CD4-positive, CD25-positive, alpha-beta regulatory T cell (primary cell): Measurements from ENCODE around the gene INPP4B. TPM values are rescaled to one million over a fixed set of nuclear protein-coding genes. Genes with fewer than 3 reads are reported as not detected.

Experiments used
- ATAC-seq, 2 donors: fragments of 150-1000 bp; cut with Tn5 transposase; one replicate each; pipeline ENCODE4 v1.10.0; 2021; ENCODE audit warnings: low read depth in 2 of 2, moderate number of reproducible peaks in 2 of 2, moderate library complexity in 1 of 2
- DNase-seq, 3 donors: peaks; one replicate each; pipeline versions ENCODE4 v3.0.0 to v3.0.0-alpha.2; 2012 to 2022; ENCODE audit warnings: mixed read lengths in 1 of 3
- H3K27ac ChIP-seq: one replicate; pipeline ENCODE4 v1.7.0; 2013; ENCODE audit warnings: mild to moderate bottlenecking, low read length; ENCODE audit not compliant: insufficient read depth, poor library complexity, severe bottlenecking
- H3K27me3 ChIP-seq: one replicate; pipeline ENCODE4 v1.7.0; 2013; ENCODE audit warnings: low read length; ENCODE audit not compliant: control insufficient read depth, insufficient read depth
- H3K36me3 ChIP-seq: one replicate; pipeline ENCODE4 v1.7.0; 2013; ENCODE audit warnings: mild to moderate bottlenecking, low read length, moderate library complexity; ENCODE audit not compliant: control insufficient read depth, insufficient read depth
- H3K4me1 ChIP-seq: 2 replicates; pipeline ENCODE4 v1.7.0; 2013; ENCODE audit warnings: mild to moderate bottlenecking, low read length; ENCODE audit not compliant: insufficient read depth, control insufficient read depth, poor library complexity, severe bottlenecking
- H3K4me3 ChIP-seq: one replicate; pipeline ENCODE4 v1.7.0; 2013; ENCODE audit warnings: low read depth, mild to moderate bottlenecking, low read length, moderate library complexity
- H3K9me3 ChIP-seq, 2 experiments: 1 replicate in 1 of 2; 2 replicates in 1 of 2; pipeline ENCODE4 v1.7.0; 2013; ENCODE audit warnings: low read length in 2 of 2, mild to moderate bottlenecking in 1 of 2, moderate library complexity in 1 of 2; ENCODE audit not compliant: control insufficient read depth in 2 of 2
- H3K27ac Mint-ChIP-seq, 3 donors: one replicate each; pipeline ENCODE4 v1.8.0; 2020 to 2022; ENCODE audit warnings: mild to moderate bottlenecking in 3 of 3, mixed read lengths in 3 of 3, moderate library complexity in 2 of 3
- H3K27me3 Mint-ChIP-seq: one replicate; pipeline ENCODE4 v1.8.0; 2022; ENCODE audit warnings: mild to moderate bottlenecking, mixed read lengths
- H3K36me3 Mint-ChIP-seq: one replicate; pipeline ENCODE4 v1.8.0; 2020; ENCODE audit warnings: mixed read lengths
- H3K4me1 Mint-ChIP-seq, 4 donors: one replicate each; pipeline ENCODE4 v1.8.0; 2020 to 2022; ENCODE audit warnings: mixed read lengths in 4 of 4, mild to moderate bottlenecking in 1 of 4
- H3K4me3 Mint-ChIP-seq, 4 donors: one replicate each; pipeline ENCODE4 v1.8.0; 2020 to 2022; ENCODE audit warnings: mild to moderate bottlenecking in 4 of 4, mixed read lengths in 4 of 4, moderate library complexity in 3 of 4
- H3K9me3 Mint-ChIP-seq, 7 donors: one replicate each; pipeline ENCODE4 v1.8.0; 2020 to 2022; ENCODE audit warnings: mixed read lengths in 7 of 7, mild to moderate bottlenecking in 3 of 7, moderate library complexity in 2 of 7
- polyA plus RNA-seq, 4 donors: library from polyadenylated mRNA; unstranded; fragments of 300-500 nt; fragmentation: Illumina TruSeq; gene quantifications; one replicate each; pipeline ENCODE4 v1.2.3, GENCODE V29; 2021
- total RNA-seq: library from RNA; stranded (reverse); gene quantifications from one replicate; pipeline ENCODE4 v1.2.3, GENCODE V29; 2022

INPP4B gene
- total and polyA plus RNA-seq, 5 donors from 2014 or later: 37.6 to 89.4 (median 44.6) TPM

GRCh38 chr4:142845293-142846107 is 601 bp downstream of the INPP4B start:
- Mint-ChIP-seq H3K36me3 (no peaks in the 10 kb centered on the region), H3K4me1 (peaks cover 0 to 26% (median 13%) of the 10 kb centered on the region in 4 donors), H3K9me3 (no peaks in the 10 kb centered on the region), H3K27ac (peak overlapping the region in 1 of 3 donors; percentile 79), H3K27me3 (peaks cover 62% of the 10 kb centered on the region), H3K4me3 (peak overlapping the region; percentile 45 to 92 (median 90))
- Histone ChIP-seq H3K9me3 (no peaks in the 10 kb centered on the region), H3K4me3 (peak overlapping the region; percentile 32), H3K4me1 (peaks cover 21% of the 10 kb centered on the region), H3K27ac (no peak overlapping the region), H3K27me3 (peaks cover 14% of the 10 kb centered on the region), H3K36me3 (no peaks in the 10 kb centered on the region)
- no peak for DNase-seq
- no peak for ATAC-seq

- Mint-ChIP-seq H3K4me1 (peaks cover 0 to 26% (median 13%) of the 10 kb centered on the region in 4 donors), H3K27me3 (peaks cover 56% of the 10 kb centered on the region), H3K27ac (peak overlapping the region in 1 of 3 donors; percentile 26), H3K36me3 (no peaks in the 10 kb centered on the region), H3K9me3 (no peaks in the 10 kb centered on the region), H3K4me3 (peak overlapping the region; percentile 45 to 92 (median 90))
- DNase-seq (no peak), ATAC-seq (no peak)
- Histone ChIP-seq H3K4me3 (peak overlapping the region; percentile 7), H3K27ac (no peak overlapping the region), H3K27me3 (peaks cover 14% of the 10 kb centered on the region), H3K9me3 (no peaks in the 10 kb centered on the region), H3K36me3 (no peaks in the 10 kb centered on the region), H3K4me1 (peaks cover 21% of the 10 kb centered on the region)
Measured at GRCh38 chr4:142844782-142845181, 1.3 kb downstream of the INPP4B start.

GRCh38 chr4:142840516-142841123 is 5.5 kb downstream of the INPP4B start:
- no peak overlapping the region for H3K27ac Mint-ChIP-seq
- no peak overlapping the region for H3K27ac ChIP-seq
- no peaks in the 10 kb centered on the region for H3K36me3 ChIP-seq
- peaks cover 5% of the 10 kb centered on the region for H3K4me1 ChIP-seq
- H3K9me3 ChIP-seq: no peaks in the 10 kb centered on the region
- no peak overlapping the region for H3K4me3 ChIP-seq
- peaks cover 0 to 18% (median 11%) of the 10 kb centered on the region in 4 donors for H3K4me1 Mint-ChIP-seq
- H3K9me3 Mint-ChIP-seq: no peaks in the 10 kb centered on the region
- ATAC-seq (no peak), DNase-seq (peak in 2 of 3 donors; percentile 38 to 69)
- H3K4me3 Mint-ChIP-seq: no peak overlapping the region
- H3K27me3 ChIP-seq: peaks cover 8% of the 10 kb centered on the region
- H3K36me3 Mint-ChIP-seq: no peaks in the 10 kb centered on the region
- peaks cover 29% of the 10 kb centered on the region for H3K27me3 Mint-ChIP-seq

GRCh38 chr4:142838778-142839177 is 7.3 kb downstream of the INPP4B start:
- ATAC-seq: no peak
- no peak overlapping the region for H3K4me3 ChIP-seq

DNA sequence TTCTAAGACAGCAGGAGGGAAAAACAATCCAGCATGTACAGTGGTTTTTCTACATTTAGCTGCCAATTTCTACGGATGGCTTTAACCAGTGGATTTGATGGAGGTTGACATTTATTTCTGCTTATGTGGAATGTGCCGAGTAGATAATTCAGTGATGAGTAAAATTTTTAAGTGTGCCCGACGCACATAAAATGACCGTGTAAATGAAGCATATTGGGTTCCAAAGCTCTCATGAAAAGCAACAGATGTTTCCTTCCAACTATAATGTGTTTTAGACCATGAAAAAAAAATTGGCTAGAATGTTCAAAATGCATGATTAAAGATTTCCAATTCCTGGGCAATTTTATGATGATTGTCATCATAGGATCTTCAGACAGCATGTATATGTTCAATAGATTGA is 14.1 kb downstream of the INPP4B start:
- H3K27ac Mint-ChIP-seq: no peak overlapping the region
- Histone ChIP-seq H3K27me3 (peaks cover 3% of the 10 kb centered on the region), H3K4me3 (no peak overlapping the region), H3K9me3 (no peaks in the 10 kb centered on the region), H3K36me3 (no peaks in the 10 kb centered on the region), H3K4me1 (no peaks in the 10 kb centered on the region), H3K27ac (no peak overlapping the region)
- ATAC-seq (no peak), DNase-seq (no peak)
- H3K9me3 Mint-ChIP-seq: no peaks in the 10 kb centered on the region
- no peaks in the 10 kb centered on the region for H3K4me1 Mint-ChIP-seq
- peaks cover 6% of the 10 kb centered on the region for H3K27me3 Mint-ChIP-seq
- H3K4me3 Mint-ChIP-seq: no peak overlapping the region
- H3K36me3 Mint-ChIP-seq: no peaks in the 10 kb centered on the region

More at GRCh38 chr4:142838778-142839177, 7.3 kb downstream of the INPP4B start:
- Histone ChIP-seq H3K4me1 (no peaks in the 10 kb centered on the region), H3K9me3 (no peaks in the 10 kb centered on the region), H3K27ac (no peak overlapping the region), H3K36me3 (no peaks in the 10 kb centered on the region), H3K27me3 (no peaks in the 10 kb centered on the region)
- peaks cover 0 to 4% (median 0%) of the 10 kb centered on the region in 4 donors for H3K4me1 Mint-ChIP-seq
- no peaks in the 10 kb centered on the region for H3K9me3 Mint-ChIP-seq
- no peak for DNase-seq
- H3K27ac Mint-ChIP-seq: no peak overlapping the region
- H3K27me3 Mint-ChIP-seq: peaks cover 11% of the 10 kb centered on the region
- H3K36me3 Mint-ChIP-seq: no peaks in the 10 kb centered on the region
- H3K4me3 Mint-ChIP-seq: no peak overlapping the region

- Histone ChIP-seq H3K27me3 (peaks cover 3% of the 10 kb centered on the region), H3K36me3 (no peaks in the 10 kb centered on the region), H3K4me3 (no peak overlapping the region), H3K9me3 (no peaks in the 10 kb centered on the region), H3K4me1 (no peaks in the 10 kb centered on the region), H3K27ac (no peak overlapping the region)
- DNase-seq (no peak), ATAC-seq (no peak)
- Mint-ChIP-seq H3K9me3 (peaks cover 0 to 3% (median 0%) of the 10 kb centered on the region in 7 donors), H3K4me3 (no peak overlapping the region), H3K36me3 (no peaks in the 10 kb centered on the region), H3K27ac (no peak overlapping the region), H3K4me1 (no peaks in the 10 kb centered on the region), H3K27me3 (peaks cover 13% of the 10 kb centered on the region)
Measured at GRCh38 chr4:142826503-142827241, 19.4 kb downstream of the INPP4B start.

DNA sequence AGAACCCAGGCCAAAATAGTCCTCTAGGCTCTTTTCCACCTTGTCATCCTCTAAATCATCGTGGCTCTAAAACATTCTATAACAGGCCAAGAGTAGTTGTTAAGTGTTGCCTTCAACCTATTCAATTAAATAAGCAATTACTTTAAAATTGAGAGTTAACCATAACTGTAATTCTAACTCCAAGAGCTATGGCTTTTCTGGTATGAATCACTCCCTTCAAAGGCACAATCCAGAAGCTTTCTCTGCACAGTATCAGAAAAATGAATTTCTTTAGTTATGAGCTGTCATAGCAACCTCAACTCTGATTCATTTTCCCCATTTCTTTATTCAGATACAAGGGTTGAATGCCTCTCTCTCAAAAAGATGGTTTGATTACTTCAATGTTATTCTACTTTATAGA is 21.7 kb downstream of the INPP4B start:
- Histone ChIP-seq H3K9me3 (no peaks in the 10 kb centered on the region), H3K27me3 (peaks cover 6% of the 10 kb centered on the region), H3K4me1 (no peaks in the 10 kb centered on the region), H3K4me3 (no peak overlapping the region), H3K36me3 (no peaks in the 10 kb centered on the region), H3K27ac (no peak overlapping the region)
- Mint-ChIP-seq H3K36me3 (peaks cover 2% of the 10 kb centered on the region), H3K4me3 (no peak overlapping the region), H3K27me3 (peaks cover 13% of the 10 kb centered on the region), H3K9me3 (peaks cover 0 to 3% (median 0%) of the 10 kb centered on the region in 7 donors), H3K27ac (no peak overlapping the region), H3K4me1 (no peaks in the 10 kb centered on the region)
- no peak for DNase-seq
- no peak for ATAC-seq
